SK-N-SH treated with all-trans-retinoic acid at 6 μM for 48 hours (cell line): ENCODE results near the gene TBCD.

Source experiments
- POU6F1 ChIP-seq: fragments of 250-450 bp; sonication (Bioruptor Pico); IDR thresholded peaks from 2 replicates; pipeline ENCODE4 v1.8.0; 2021; ENCODE audit warnings: low read depth, mild to moderate bottlenecking, moderate library complexity, borderline replicate concordance
- SNAI2 ChIP-seq: fragments of 250-450 bp; sonication (Bioruptor Pico); IDR thresholded peaks from 2 replicates; pipeline ENCODE4 v1.5.0; 2020; ENCODE audit warnings: mild to moderate bottlenecking, moderate library complexity
- TSHZ2 ChIP-seq: fragments of 250-450 bp; sonication (Bioruptor Pico); IDR thresholded peaks from 2 replicates; pipeline ENCODE4 v1.5.0; 2020; ENCODE audit warnings: mild to moderate bottlenecking, moderate library complexity
- ZC3H10 ChIP-seq: fragments of 250-450 bp; sonication (Bioruptor Pico); IDR thresholded peaks from 2 replicates; pipeline ENCODE4 v1.5.1; 2021; ENCODE audit warnings: mild to moderate bottlenecking, moderate library complexity
- ZFP30 ChIP-seq: fragments of 450-650 bp; formaldehyde crosslinking; IDR thresholded peaks from 2 replicates; pipeline ENCODE4 v1.5.0; 2022; ENCODE audit warnings: mild to moderate bottlenecking, moderate library complexity

GRCh38 chr17:82936768-82937171 is 184.9 kb downstream of the TBCD start:
- TF ChIP-seq POU6F1 (CRISPR knock-in tag), result no peak
- no peak for TF ChIP-seq TSHZ2 (CRISPR knock-in tag)
- TF ChIP-seq ZFP30 (CRISPR knock-in tag), result no peak
- no peak for TF ChIP-seq SNAI2
- no peak for TF ChIP-seq ZC3H10 (CRISPR knock-in tag)
